ENCODE data around the gene HOXD12. TPM values are rescaled to one million over a fixed set of nuclear protein-coding genes. Genes with fewer than 3 reads are reported as not detected.

HOXD12 gene
- total RNA-seq, 2 experiments from 2014 or later: not detected

DNA sequence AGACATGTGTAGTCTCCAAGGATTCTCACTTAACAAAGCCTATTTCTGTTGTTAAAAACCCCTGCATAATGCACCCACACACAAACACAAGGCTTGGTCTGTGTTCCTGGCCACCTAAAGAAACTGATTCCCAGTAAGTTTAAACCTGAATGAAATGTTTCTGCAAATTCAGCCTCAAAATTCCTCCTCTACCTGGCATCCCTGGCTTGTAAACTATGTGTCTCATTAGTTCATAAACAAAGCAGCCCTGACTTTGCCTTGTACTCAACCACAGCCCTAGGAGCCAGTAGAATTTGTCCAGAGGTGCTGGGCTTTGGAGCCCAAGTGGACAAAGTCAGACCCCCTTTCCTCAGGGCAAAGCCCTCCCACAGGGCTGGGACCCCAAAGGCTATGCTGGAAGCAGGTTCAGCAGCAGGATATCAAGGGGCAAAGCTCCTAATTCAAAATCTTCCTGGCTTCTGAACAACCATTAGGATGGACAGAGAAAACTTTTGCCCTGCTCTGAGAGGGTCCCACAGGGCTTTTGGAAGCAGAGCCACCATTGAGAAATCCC is 9.7 kb upstream of the HOXD12 start:
- ATAC-seq (ENCODE audit: poor library complexity) (no peak), DNase-seq (no peak)
- Mint-ChIP-seq H3K36me3 (ENCODE audit: low read depth) (peaks cover 16% of the 10 kb centered on the region), H3K4me3 (no peak overlapping the region), H3K27ac (no peak overlapping the region), H3K9me3 (peaks cover 7% of the 10 kb centered on the region), H3K27me3 (peaks cover 93% of the 10 kb centered on the region), H3K4me1 (ENCODE audit: low read depth) (peaks cover 37% of the 10 kb centered on the region)
- no peak for TF ChIP-seq CTCF (IDR thresholded peaks at IDR 0.05)
- peaks cover 9 to 54% of the 10 kb centered on the region in 2 experiments for H3K9me3 ChIP-seq (ENCODE audit: control insufficient read depth in 1 of 2, insufficient read depth in 1 of 2, low read length in 2 of 2)
- H3K4me1 ChIP-seq (ENCODE audit: insufficient read depth, low read length): peaks cover 32% of the 10 kb centered on the region
- intact Hi-C loops (cut with DNase I, micrococcal nuclease): loop anchor here (5.0 to 10.0 kb wide), 4 partner anchors 42 to 1755 kb away; partner anchors contain the start of gene SP9 (in 1 of the 2)
- CTCF ChIA-PET: no interaction called here
- H3K27ac ChIP-seq (ENCODE audit: low read depth in 1 of 2, low read length in 2 of 2): no peak overlapping the region
- POLR2A ChIA-PET: no interaction called here
- peaks cover 89 to 93% of the 10 kb centered on the region in 2 experiments for H3K27me3 ChIP-seq (ENCODE audit: control insufficient read depth in 1 of 2, insufficient read depth in 2 of 2, low read length in 2 of 2)
- H3K36me3 ChIP-seq (ENCODE audit: insufficient read depth, low read length): no peaks in the 10 kb centered on the region
- H3K4me3 ChIP-seq (ENCODE audit: low read length): no peak overlapping the region

- Histone ChIP-seq H3K27ac (ENCODE audit: low read depth in 1 of 2, low read length in 2 of 2) (no peak overlapping the region), H3K9me3 (ENCODE audit: control insufficient read depth in 1 of 2, insufficient read depth in 1 of 2, low read length in 2 of 2) (peaks cover 13 to 44% of the 10 kb centered on the region in 2 experiments), H3K36me3 (ENCODE audit: insufficient read depth, low read length) (no peaks in the 10 kb centered on the region), H3K27me3 (ENCODE audit: control insufficient read depth in 1 of 2, insufficient read depth in 2 of 2, low read length in 2 of 2) (peaks cover 88 to 93% of the 10 kb centered on the region in 2 experiments), H3K4me1 (ENCODE audit: insufficient read depth, low read length) (peaks cover 32% of the 10 kb centered on the region), H3K4me3 (ENCODE audit: low read length) (no peak overlapping the region)
- peaks cover 7% of the 10 kb centered on the region for H3K9me3 Mint-ChIP-seq
- TF ChIP-seq CTCF (IDR thresholded peaks at IDR 0.05): no peak
- H3K27ac Mint-ChIP-seq: no peak overlapping the region
- DNase-seq (no peak), ATAC-seq (ENCODE audit: poor library complexity) (no peak)
- peak overlapping the region; percentile 8 for H3K4me3 Mint-ChIP-seq
- ChIA-PET CTCF (no interaction called here), POLR2A (no interaction called here)
- H3K36me3 Mint-ChIP-seq (ENCODE audit: low read depth): peaks cover 9% of the 10 kb centered on the region
- intact Hi-C loops (cut with DNase I, micrococcal nuclease): loop anchor here in 1 of 2 experiments (10.0 kb wide), 2 partner anchors 726 to 1396 kb away; no protein-coding TSS in a partner anchor
- peaks cover 93% of the 10 kb centered on the region for H3K27me3 Mint-ChIP-seq
- H3K4me1 Mint-ChIP-seq (ENCODE audit: low read depth): peaks cover 39% of the 10 kb centered on the region
These were observed 8.7 kb upstream of the HOXD12 start for GRCh38 chr2:176090862-176091261.

GRCh38 chr2:176091329-176092258 is 8.0 kb upstream of the HOXD12 start:
- H3K9me3 Mint-ChIP-seq: peaks cover 7% of the 10 kb centered on the region
- Histone ChIP-seq H3K27me3 (ENCODE audit: control insufficient read depth in 1 of 2, insufficient read depth in 2 of 2, low read length in 2 of 2) (peaks cover 88 to 92% of the 10 kb centered on the region in 2 experiments), H3K4me3 (ENCODE audit: low read length) (no peak overlapping the region), H3K4me1 (ENCODE audit: insufficient read depth, low read length) (peaks cover 30% of the 10 kb centered on the region), H3K27ac (ENCODE audit: low read depth in 1 of 2, low read length in 2 of 2) (no peak overlapping the region), H3K9me3 (ENCODE audit: control insufficient read depth in 1 of 2, insufficient read depth in 1 of 2, low read length in 2 of 2) (peaks cover 13 to 38% of the 10 kb centered on the region in 2 experiments), H3K36me3 (ENCODE audit: insufficient read depth, low read length) (no peaks in the 10 kb centered on the region)
- CTCF ChIA-PET: no interaction called here
- H3K36me3 Mint-ChIP-seq (ENCODE audit: low read depth): peaks cover 5% of the 10 kb centered on the region
- peak overlapping the region; percentile 12 for H3K27ac Mint-ChIP-seq
- POLR2A ChIA-PET: interaction anchor here (0.5 kb wide), 1 partner anchor 40 kb away, joined by 3 read pairs; no protein-coding TSS in a partner anchor
- peaks cover 43% of the 10 kb centered on the region for H3K4me1 Mint-ChIP-seq (ENCODE audit: low read depth)
- intact Hi-C loops (cut with DNase I, micrococcal nuclease): loop anchor here in 1 of 2 experiments (10.0 kb wide), 2 partner anchors 727 to 1397 kb away; no protein-coding TSS in a partner anchor
- peak overlapping the region; percentile 49 for H3K4me3 Mint-ChIP-seq
- H3K27me3 Mint-ChIP-seq: peaks cover 93% of the 10 kb centered on the region
- no peak for ATAC-seq (ENCODE audit: poor library complexity)
- DNase-seq: peak in 1 of 14 experiments; percentile 30
- TF ChIP-seq CTCF (IDR thresholded peaks at IDR 0.05): no peak

Data from CD4-positive, alpha-beta T cell (primary cell).